ENCODE data around the gene MLH3.

MLH3 gene

DNA sequence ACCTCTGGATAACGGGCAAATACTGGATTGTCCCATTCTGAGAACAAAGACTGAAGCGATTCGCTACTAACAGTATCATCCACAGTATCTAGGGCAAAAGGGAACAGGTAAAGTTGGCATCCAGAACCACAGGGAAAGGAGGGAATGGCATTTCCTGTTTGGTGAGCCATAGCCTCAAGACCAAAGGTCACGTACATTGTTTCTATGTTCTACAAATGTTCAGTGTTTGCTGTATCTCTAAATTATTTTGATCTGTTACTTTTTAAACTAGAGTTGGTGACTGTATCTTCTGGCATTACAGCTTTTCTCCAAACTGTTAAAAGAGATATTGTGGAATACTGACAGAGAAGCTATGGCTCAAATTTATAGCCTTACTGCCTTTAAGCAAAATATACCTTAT is 9.7 kb downstream of the MLH3 start:
- Histone ChIP-seq H3K14ac (ENCODE audit: low read length) (no peak overlapping the region), H3K9me3 (ENCODE audit: insufficient read depth, low read depth, low read length) (no peaks in the 10 kb centered on the region), H3K4me1 (ENCODE audit: control insufficient read depth in 1 of 2, insufficient read depth in 2 of 2, low read length in 2 of 2) (peaks cover 4% of the 10 kb centered on the region in 2 experiments), H3K23ac (ENCODE audit: low read length) (no peak overlapping the region), H2BK5ac (ENCODE audit: low read depth, low read length, poor library complexity) (no peak overlapping the region), H3K4me2 (ENCODE audit: low read length) (no peak overlapping the region), H3K27me3 (ENCODE audit: insufficient read depth, low read length) (no peaks in the 10 kb centered on the region), H3K79me2 (ENCODE audit: control insufficient read depth, insufficient read depth, low read length, poor library complexity) (no peaks in the 10 kb centered on the region), H3K18ac (ENCODE audit: low read length) (no peak overlapping the region), H3K4me3 (ENCODE audit: low read depth, low read length) (no peak overlapping the region), H2AK5ac (ENCODE audit: low read length) (no peak overlapping the region), H4K12ac (ENCODE audit: low read depth, low read length) (no peak overlapping the region), H3K79me1 (ENCODE audit: low read length) (no peaks in the 10 kb centered on the region), H4K91ac (ENCODE audit: low read depth, low read length) (no peak overlapping the region), H3K36me3 (ENCODE audit: control insufficient read depth in 1 of 2, insufficient read depth in 2 of 2, low read length in 2 of 2) (peaks cover 2 to 5% of the 10 kb centered on the region in 2 experiments), H2AFZ (ENCODE audit: insufficient read depth, low read length, poor library complexity) (no peak overlapping the region), H3K9ac (ENCODE audit: low read length) (no peak overlapping the region), H3K27ac (ENCODE audit: low read depth, low read length) (no peak overlapping the region), H3K4ac (ENCODE audit: low read depth, low read length) (no peak overlapping the region), H4K8ac (ENCODE audit: low read depth, low read length) (no peak overlapping the region), H2BK12ac (ENCODE audit: low read length) (no peak overlapping the region), H2BK120ac (ENCODE audit: insufficient read depth, low read length, poor library complexity) (no peak overlapping the region)
- WGBS (ENCODE audit: extremely low coverage, insufficient coverage, insufficient read length) = no CpG with 5 or more reads among the region's 4 CpGs
- peak in 1 of 2 donors; percentile 14 for DNase-seq

DNA sequence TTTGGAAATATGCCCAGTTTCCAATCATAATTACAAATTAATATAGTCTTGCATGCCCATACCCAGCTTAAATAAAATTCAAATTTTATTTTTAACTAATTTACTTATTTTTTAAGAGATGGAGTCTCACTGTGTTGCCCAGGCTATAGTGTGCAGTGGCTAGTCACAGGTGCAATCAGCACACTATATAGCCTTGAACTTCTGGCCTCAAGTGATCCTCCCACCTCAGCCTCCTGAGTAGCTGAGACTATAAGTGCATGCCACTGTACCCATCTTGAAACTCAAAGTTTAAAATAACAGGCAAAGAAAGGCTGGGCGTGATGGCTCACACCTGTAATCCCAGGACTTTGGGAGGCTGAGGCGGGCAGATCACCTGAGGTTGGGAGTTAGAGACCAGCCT is 10.3 kb downstream of the MLH3 start:
- Histone ChIP-seq H3K4me1 (ENCODE audit: control insufficient read depth in 1 of 2, insufficient read depth in 2 of 2, low read length in 2 of 2) (peaks cover 4% of the 10 kb centered on the region in 2 experiments), H3K9me3 (ENCODE audit: insufficient read depth, low read depth, low read length) (no peaks in the 10 kb centered on the region), H2BK5ac (ENCODE audit: low read depth, low read length, poor library complexity) (no peak overlapping the region), H2BK120ac (ENCODE audit: insufficient read depth, low read length, poor library complexity) (no peak overlapping the region), H3K4me3 (ENCODE audit: low read depth, low read length) (no peak overlapping the region), H3K14ac (ENCODE audit: low read length) (no peak overlapping the region), H3K27ac (ENCODE audit: low read depth, low read length) (no peak overlapping the region), H4K12ac (ENCODE audit: low read depth, low read length) (no peak overlapping the region), H3K27me3 (ENCODE audit: insufficient read depth, low read length) (no peaks in the 10 kb centered on the region), H2BK12ac (ENCODE audit: low read length) (no peak overlapping the region), H2AK5ac (ENCODE audit: low read length) (no peak overlapping the region), H3K79me1 (ENCODE audit: low read length) (no peaks in the 10 kb centered on the region), H3K18ac (ENCODE audit: low read length) (no peak overlapping the region), H2AFZ (ENCODE audit: insufficient read depth, low read length, poor library complexity) (no peak overlapping the region), H3K4me2 (ENCODE audit: low read length) (no peak overlapping the region), H3K79me2 (ENCODE audit: control insufficient read depth, insufficient read depth, low read length, poor library complexity) (no peaks in the 10 kb centered on the region), H3K23ac (ENCODE audit: low read length) (no peak overlapping the region), H3K9ac (ENCODE audit: low read length) (no peak overlapping the region), H4K91ac (ENCODE audit: low read depth, low read length) (no peak overlapping the region), H3K4ac (ENCODE audit: low read depth, low read length) (no peak overlapping the region), H4K8ac (ENCODE audit: low read depth, low read length) (no peak overlapping the region), H3K36me3 (ENCODE audit: control insufficient read depth in 1 of 2, insufficient read depth in 2 of 2, low read length in 2 of 2) (peaks cover 2 to 7% of the 10 kb centered on the region in 2 experiments)
- no CpG with 5 or more reads among the region's 2 CpGs for WGBS (ENCODE audit: extremely low coverage, insufficient coverage, insufficient read length)
- DNase-seq = no peak

GRCh38 chr14:75040507-75040906 is 10.8 kb downstream of the MLH3 start:
- H2BK12ac ChIP-seq (ENCODE audit: low read length) = no peak overlapping the region
- no peaks in the 10 kb centered on the region for H3K27me3 ChIP-seq (ENCODE audit: insufficient read depth, low read length)
- no peak overlapping the region for H4K8ac ChIP-seq (ENCODE audit: low read depth, low read length)
- H3K4me3 ChIP-seq (ENCODE audit: low read depth, low read length) = no peak overlapping the region
- H3K27ac ChIP-seq (ENCODE audit: low read depth, low read length) = no peak overlapping the region
- no peak overlapping the region for H3K4me2 ChIP-seq (ENCODE audit: low read length)
- no peak overlapping the region for H2AFZ ChIP-seq (ENCODE audit: insufficient read depth, low read length, poor library complexity)
- no peaks in the 10 kb centered on the region for H3K79me2 ChIP-seq (ENCODE audit: control insufficient read depth, insufficient read depth, low read length, poor library complexity)
- H3K9ac ChIP-seq (ENCODE audit: low read length) = no peak overlapping the region
- peaks cover 4% of the 10 kb centered on the region in 2 experiments for H3K4me1 ChIP-seq (ENCODE audit: control insufficient read depth in 1 of 2, insufficient read depth in 2 of 2, low read length in 2 of 2)
- no peaks in the 10 kb centered on the region for H3K9me3 ChIP-seq (ENCODE audit: insufficient read depth, low read depth, low read length)
- no peak overlapping the region for H3K14ac ChIP-seq (ENCODE audit: low read length)
- no peaks in the 10 kb centered on the region for H3K79me1 ChIP-seq (ENCODE audit: low read length)
- H4K91ac ChIP-seq (ENCODE audit: low read depth, low read length) = no peak overlapping the region
- no peak overlapping the region for H2AK5ac ChIP-seq (ENCODE audit: low read length)
- H2BK5ac ChIP-seq (ENCODE audit: low read depth, low read length, poor library complexity) = no peak overlapping the region
- H3K4ac ChIP-seq (ENCODE audit: low read depth, low read length) = no peak overlapping the region
- no peak overlapping the region for H2BK120ac ChIP-seq (ENCODE audit: insufficient read depth, low read length, poor library complexity)
- H4K12ac ChIP-seq (ENCODE audit: low read depth, low read length) = no peak overlapping the region
- no CpG with 5 or more reads among the region's 1 CpG for WGBS (ENCODE audit: extremely low coverage, insufficient coverage, insufficient read length)
- DNase-seq = no peak
- H3K18ac ChIP-seq (ENCODE audit: low read length) = no peak overlapping the region
- peaks cover 2 to 7% of the 10 kb centered on the region in 2 experiments for H3K36me3 ChIP-seq (ENCODE audit: control insufficient read depth in 1 of 2, insufficient read depth in 2 of 2, low read length in 2 of 2)
- H3K23ac ChIP-seq (ENCODE audit: low read length) = no peak overlapping the region

DNA sequence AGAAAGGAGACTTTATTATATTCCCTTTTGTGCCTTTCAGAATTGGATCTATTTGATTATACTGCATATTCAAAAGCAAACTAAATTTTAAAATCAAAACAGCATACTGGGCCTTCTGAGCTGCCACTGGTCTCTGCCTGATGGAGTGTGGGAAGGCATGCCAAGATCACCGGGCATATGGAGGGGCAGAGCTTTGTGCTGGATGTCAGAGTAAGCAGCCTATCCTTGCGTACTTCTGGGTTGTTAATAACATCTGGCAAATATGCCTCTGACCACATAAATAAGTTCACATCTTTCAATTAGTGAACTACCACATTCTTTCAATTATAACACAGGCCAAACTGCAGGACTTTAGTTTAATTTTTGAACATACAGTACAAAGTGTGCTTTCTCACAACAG is 18.3 kb downstream of the MLH3 start:
- H2BK12ac ChIP-seq (ENCODE audit: low read length) = no peak overlapping the region
- peaks cover 13% of the 10 kb centered on the region in 2 experiments for H3K36me3 ChIP-seq (ENCODE audit: control insufficient read depth in 1 of 2, insufficient read depth in 2 of 2, low read length in 2 of 2)
- H3K79me2 ChIP-seq (ENCODE audit: control insufficient read depth, insufficient read depth, low read length, poor library complexity) = no peaks in the 10 kb centered on the region
- no peak overlapping the region for H2BK120ac ChIP-seq (ENCODE audit: insufficient read depth, low read length, poor library complexity)
- no peak overlapping the region for H3K18ac ChIP-seq (ENCODE audit: low read length)
- no peak overlapping the region for H3K4me2 ChIP-seq (ENCODE audit: low read length)
- H3K9ac ChIP-seq (ENCODE audit: low read length) = no peak overlapping the region
- no peaks in the 10 kb centered on the region for H3K27me3 ChIP-seq (ENCODE audit: insufficient read depth, low read length)
- H3K23ac ChIP-seq (ENCODE audit: low read length) = no peak overlapping the region
- H4K12ac ChIP-seq (ENCODE audit: low read depth, low read length) = no peak overlapping the region
- no CpG with 5 or more reads among the region's 2 CpGs for WGBS (ENCODE audit: extremely low coverage, insufficient coverage, insufficient read length)
- H2AFZ ChIP-seq (ENCODE audit: insufficient read depth, low read length, poor library complexity) = no peak overlapping the region
- H2AK5ac ChIP-seq (ENCODE audit: low read length) = no peak overlapping the region
- no peak overlapping the region for H2BK5ac ChIP-seq (ENCODE audit: low read depth, low read length, poor library complexity)
- H4K8ac ChIP-seq (ENCODE audit: low read depth, low read length) = no peak overlapping the region
- no peaks in the 10 kb centered on the region for H3K79me1 ChIP-seq (ENCODE audit: low read length)
- no peak for DNase-seq
- H3K9me3 ChIP-seq (ENCODE audit: insufficient read depth, low read depth, low read length) = no peaks in the 10 kb centered on the region
- no peak overlapping the region for H3K4ac ChIP-seq (ENCODE audit: low read depth, low read length)
- no peak overlapping the region for H3K14ac ChIP-seq (ENCODE audit: low read length)
- no peak overlapping the region for H4K91ac ChIP-seq (ENCODE audit: low read depth, low read length)
- H3K4me3 ChIP-seq (ENCODE audit: low read depth, low read length) = no peak overlapping the region
- no peak overlapping the region for H3K27ac ChIP-seq (ENCODE audit: low read depth, low read length)
- no peaks in the 10 kb centered on the region for H3K4me1 ChIP-seq (ENCODE audit: control insufficient read depth in 1 of 2, insufficient read depth in 2 of 2, low read length in 2 of 2)
